IMR-90 (cell line): Measurements from ENCODE around the gene TSPAN33.

Source experiments
- CEBPB ChIP-seq: IDR thresholded peaks from 2 replicates; pipeline ENCODE4 v1.6.1; 2012; ENCODE audit warnings: low read depth, low read length, improper control_type of control experiment
- CTCF ChIP-seq: conservative IDR thresholded peaks from 2 replicates; pipeline ENCODE4 v1.5.1; 2012; ENCODE audit warnings: mild to moderate bottlenecking, low read depth, low read length, improper control_type of control experiment
- ELK1 ChIP-seq: fragments of 150-350 bp; IDR thresholded peaks from 2 replicates; pipeline ENCODE4 v1.6.1; 2016; ENCODE audit warnings: low read depth, mild to moderate bottlenecking, low read length, moderate library complexity, borderline replicate concordance
- FOS ChIP-seq: fragments of 150-350 bp; IDR thresholded peaks from 2 replicates; pipeline ENCODE4 v1.6.1; 2016; ENCODE audit warnings: low read depth, low read length
- MAZ ChIP-seq: IDR thresholded peaks from 2 replicates; pipeline ENCODE4 v1.6.1; 2012; ENCODE audit warnings: low read depth, mild to moderate bottlenecking, low read length, improper control_type of control experiment, moderate library complexity, borderline replicate concordance
- POLR2A ChIP-seq: IDR thresholded peaks from 2 replicates; pipeline ENCODE4 v1.6.1; 2012; ENCODE audit warnings: mild to moderate bottlenecking, low read depth, low read length
- RFX5 ChIP-seq: IDR thresholded peaks from 2 replicates; pipeline ENCODE4 v1.8.0; 2012; ENCODE audit warnings: low read depth, mild to moderate bottlenecking, low read length, moderate library complexity

DNA sequence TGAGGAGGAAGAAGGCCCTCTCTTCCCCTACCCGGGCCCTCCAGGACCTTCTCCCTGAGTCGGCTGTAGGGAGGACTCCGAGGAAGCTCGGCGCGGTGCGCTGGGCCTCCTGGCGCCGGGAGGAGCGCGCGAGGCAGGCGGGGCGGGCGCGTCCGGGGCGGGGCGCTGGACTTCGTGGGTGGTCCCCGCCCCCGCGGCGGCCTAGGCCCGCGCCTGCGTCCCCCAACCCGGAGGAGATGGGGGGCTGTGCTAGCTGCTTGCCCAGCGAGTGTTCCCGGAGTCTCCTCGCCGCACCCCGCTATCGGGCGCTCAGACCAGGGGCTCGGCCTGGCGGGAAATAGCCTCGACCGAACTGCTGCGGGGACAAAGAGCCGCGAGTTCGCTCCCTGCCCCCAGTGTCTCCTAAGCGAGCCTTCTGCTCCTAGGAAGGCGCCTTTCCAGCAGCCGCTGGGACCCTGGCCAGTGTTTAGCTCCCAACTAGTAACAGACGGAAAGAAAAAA lies 24.7 kb downstream of the TSPAN33 start:
- TF ChIP-seq CTCF: no peak
- no peak for TF ChIP-seq ELK1
- no peak for TF ChIP-seq MAZ
- no peak for TF ChIP-seq POLR2A
- no peak for TF ChIP-seq FOS
- no peak for TF ChIP-seq RFX5
- TF ChIP-seq CEBPB: no peak
